GM11168 (cell line): ENCODE measurements around the gene ARL6IP6.

Experiments
- in situ Hi-C: fragments of 300-500 bp; cut with MboI; formaldehyde crosslinking; loops from one replicate; pipeline ENCODE4 v1.12.0; 2022; ENCODE audit warnings: low sequenced_read_pairs; ENCODE audit not compliant: unreplicated experiment

Gene ARL6IP6

DNA sequence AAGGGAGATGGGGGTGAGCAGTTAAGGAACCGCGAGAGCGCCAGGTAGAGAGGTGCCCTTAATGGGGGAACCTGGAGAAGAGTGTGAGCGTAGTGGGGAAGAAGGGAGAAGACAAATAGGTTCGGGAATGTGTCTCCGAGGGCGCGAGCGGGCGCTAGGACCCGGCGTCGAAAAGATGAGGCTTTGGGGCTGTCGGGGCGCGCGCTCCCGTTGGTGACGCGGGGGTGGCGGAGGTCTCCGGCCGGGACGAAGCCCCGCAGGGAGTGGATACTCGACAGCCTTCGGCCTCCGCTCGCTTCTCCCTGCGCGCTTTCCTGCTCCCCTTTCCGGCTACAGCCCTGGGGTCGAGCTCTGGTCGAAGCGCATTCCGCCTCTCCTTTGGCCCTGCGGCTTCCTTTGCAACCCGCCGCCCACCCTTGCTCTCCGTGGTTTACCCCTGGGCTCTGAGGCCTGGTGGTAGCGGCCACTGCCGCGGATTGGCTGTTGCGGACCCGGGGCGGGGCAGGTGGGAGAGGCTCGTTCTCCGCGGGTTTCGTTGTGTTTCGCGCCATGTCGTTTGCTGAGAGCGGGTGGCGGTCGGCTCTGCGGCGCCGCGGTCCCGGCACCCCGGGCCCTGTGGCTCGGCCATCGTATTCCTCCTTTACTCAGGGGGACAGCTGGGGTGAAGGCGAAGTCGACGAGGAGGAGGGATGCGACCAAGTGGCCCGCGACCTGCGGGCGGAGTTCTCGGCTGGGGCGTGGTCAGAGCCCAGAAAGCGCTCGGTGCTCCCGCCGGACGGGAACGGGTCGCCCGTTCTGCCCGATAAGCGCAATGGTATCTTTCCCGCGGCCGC lies at the start of gene ARL6IP6:
Gene ARL6IP6, plus strand, starts transcription at position 545 of the 833 bp plus-strand sequence. Its CDS starts 5 bp downstream, at position 550.
- in situ Hi-C loops = no loop called here

DNA sequence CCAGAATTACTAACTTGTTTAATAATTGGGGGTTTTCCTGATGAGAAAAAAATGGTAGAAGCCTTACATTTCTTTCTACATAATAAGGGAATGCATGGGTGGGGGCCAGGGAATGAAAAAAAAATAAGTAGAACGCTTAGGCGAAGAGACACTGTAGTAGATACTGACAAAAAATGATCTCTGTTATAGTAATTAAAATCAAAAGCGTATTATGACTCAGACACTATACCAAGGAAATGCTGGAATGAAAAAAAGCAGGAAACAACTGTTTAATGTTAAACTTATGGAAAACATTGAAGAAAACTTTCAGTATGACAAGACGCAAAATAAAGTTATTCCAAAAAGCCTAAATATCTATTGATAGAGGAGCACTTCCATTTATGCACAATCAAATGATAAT lies 44.1 kb upstream of the ARL6IP6 start:
- in situ Hi-C loops = no loop called here

DNA sequence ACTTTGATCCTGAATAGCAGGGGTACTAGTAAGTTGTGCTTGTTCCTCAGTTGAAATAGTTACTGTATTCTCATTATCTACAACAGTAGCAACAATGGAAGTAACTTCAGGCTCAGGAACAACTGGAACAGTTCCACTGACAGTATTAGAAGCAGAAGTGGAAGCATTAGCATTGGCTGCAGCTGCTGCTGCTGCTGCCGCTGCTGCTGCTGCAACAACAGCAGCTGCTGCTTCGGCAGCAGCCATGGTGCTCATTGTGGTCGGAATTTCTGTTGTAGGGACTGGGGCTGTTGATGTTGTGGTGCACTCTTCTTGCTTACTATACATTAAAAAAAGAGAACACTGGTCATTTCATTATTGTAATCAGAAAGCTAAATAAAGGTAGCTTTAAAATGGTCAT lies 42.0 kb upstream of the ARL6IP6 start:
- in situ Hi-C loops = no loop called here

DNA sequence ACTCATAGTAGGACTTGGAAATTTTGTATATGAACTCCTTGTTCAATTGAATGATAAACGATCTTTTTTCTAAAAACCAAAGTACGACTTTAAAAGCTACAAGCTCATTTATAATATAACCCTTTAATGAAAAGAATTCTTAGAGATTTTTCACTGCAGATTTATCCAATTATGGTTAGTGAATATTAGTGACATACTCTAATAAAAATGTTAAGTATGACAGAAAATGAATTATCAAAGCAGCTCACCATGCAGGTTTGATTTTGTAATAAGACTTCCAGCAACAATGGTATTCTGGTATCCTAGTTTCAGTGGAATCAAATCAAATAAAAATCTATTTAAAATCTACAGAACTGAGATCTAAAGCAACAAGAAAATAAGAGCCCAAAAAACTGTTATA lies 39.6 kb upstream of the ARL6IP6 start:
- in situ Hi-C loops = no loop called here

DNA sequence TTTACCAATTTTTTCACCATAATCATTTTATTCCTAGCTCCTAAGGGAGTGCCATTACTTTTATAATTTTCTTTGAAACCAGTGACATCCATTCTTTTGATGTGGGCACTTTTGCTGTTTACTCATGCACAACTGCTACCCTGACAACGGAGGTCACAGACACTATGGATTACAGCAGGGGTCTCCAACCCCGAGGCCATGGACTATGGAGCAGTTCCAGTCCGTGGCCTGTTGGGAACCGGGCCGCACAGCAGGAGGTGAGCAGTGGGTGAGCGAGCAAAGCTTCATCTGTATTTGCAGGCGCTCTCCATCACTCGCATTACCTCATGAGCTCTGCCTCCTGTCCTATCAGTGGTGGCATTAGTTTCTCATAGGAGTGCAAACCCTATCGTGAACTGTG lies 35.8 kb upstream of the ARL6IP6 start:
- in situ Hi-C loops = no loop called here

DNA sequence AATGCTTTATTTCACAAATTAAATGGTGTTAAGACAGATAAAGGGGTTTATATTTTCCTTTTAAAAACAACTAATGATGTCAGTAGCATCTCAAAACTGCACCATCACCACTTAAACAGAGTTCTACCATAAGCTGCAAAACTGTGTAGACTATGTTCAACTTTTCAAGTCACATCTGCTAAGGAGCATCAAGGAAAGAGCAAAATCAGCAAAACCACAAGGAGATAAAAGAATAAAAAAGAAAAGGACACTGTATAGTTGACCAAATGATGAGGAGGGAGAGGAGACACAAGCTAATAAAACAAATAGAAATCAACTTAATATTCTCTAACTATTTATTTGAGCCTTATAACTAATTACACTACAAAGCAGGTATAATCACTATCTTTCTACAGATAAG lies 35.0 kb upstream of the ARL6IP6 start:
- in situ Hi-C loops = no loop called here

DNA sequence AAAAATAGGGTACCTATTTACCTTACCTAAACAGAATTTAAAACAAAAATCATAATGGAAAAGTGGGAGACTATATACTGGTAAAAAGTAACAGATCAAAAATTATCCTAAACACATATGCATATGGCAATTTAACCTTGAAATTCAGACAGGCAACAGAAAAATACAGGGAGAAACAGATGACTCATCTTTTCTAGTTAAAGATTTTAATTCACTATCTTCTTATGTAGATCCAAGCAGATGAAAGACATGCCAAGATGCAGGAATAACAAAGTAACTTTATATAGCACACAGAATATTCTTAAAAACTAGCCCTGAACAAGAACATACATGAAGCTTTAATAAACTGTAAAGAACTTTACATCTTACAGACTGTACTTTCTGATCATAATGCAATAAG lies 32.1 kb upstream of the ARL6IP6 start:
- in situ Hi-C loops = no loop called here

DNA sequence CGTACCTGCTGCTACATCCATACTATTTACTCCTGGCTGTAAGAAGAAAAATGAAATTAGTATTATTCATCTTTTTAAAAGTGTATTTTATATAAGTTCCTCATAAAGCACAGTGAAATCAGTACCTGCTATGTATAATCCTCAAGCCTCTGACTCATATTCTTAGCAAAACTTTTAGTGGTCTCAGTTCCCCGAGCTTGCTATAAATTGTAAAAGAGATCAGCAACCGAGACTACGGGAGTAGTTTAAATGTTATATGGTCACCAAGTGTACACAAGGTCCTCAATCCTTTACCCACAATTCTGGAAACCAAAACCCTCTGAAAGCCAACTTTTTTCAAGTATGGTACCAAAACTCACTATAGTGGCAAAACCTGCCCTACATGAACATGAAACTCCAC lies 25.4 kb upstream of the ARL6IP6 start:
- in situ Hi-C loops = no loop called here

DNA sequence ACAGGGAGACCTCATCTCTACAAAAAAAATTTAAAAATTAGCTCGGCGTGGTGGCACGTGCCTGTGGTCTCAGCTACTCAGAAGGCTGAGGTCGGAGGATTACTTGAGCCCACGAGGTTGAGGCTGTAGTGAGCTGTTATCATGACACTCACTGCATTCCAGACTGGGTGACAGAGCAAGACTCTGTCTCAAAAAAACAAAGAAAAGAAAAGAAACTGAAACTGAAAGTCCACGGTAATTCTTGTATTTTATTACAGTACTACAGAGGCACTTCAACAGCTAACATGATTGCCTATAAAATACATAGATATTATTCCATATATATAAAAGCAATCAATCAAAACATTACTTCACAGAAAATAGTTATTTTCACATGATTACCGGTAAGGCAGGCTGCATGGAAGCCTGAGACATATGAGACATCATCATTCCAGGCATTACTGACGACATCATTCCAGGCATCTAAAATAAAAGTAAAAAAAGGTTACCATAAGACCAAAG lies 24.2 kb upstream of the ARL6IP6 start:
- in situ Hi-C loops = no loop called here

DNA sequence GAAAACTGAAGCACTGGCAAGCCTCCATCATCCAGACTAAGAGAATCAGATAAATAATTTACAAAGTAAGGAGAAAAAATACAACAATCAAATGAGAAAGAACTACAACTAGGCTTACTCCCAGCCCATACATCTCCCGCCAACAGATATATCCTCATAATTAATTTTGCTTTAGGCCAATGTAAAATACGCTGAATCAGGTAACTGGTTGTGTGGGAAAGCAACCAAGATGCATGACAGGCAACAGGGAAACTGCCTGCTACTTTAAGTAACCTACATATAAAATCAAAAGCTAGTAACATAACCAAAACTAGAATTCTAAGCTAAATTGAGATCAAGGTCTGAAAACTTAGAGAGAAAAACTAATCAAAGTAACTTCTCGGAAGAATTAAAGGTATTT lies 22.7 kb upstream of the ARL6IP6 start:
- in situ Hi-C loops = no loop called here

DNA sequence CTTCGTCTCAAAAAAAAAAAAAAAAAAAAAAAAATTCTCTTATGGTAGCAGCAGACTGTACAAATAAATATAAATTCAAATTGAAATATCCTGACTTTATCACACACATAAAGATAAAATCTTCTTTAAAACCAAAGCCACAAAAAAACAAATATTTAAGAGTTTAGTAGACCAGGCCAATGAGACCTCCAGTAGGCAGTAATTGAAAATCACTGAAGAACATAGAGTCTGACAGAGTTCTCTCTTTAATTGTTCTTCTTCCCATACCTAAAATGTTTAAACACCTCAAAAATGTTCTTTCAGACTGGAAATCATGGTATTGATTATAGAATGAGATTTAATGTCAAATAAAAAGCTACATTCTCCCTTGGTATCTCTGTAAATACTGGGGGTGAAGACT lies 21.9 kb upstream of the ARL6IP6 start:
- in situ Hi-C loops = no loop called here

DNA sequence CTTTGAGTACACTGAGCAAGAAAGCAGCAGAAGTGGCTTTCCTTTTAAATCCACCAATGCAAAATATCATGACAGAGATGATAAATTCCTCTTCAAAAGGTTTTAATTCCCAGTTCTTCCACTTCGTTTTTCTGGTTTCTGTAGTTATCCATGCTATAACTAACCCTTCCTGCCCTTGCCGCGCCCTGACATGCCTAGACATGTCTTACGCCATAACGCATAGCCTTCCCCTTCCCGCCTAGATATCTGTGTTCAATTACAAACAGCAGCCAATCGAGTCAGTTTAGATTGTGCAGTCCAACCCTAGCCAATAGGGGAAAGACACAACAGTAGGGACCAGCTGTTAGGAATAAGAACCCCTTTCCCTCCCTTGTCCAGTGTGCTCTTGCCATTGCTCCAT lies 17.2 kb upstream of the ARL6IP6 start:
- in situ Hi-C loops = no loop called here

DNA sequence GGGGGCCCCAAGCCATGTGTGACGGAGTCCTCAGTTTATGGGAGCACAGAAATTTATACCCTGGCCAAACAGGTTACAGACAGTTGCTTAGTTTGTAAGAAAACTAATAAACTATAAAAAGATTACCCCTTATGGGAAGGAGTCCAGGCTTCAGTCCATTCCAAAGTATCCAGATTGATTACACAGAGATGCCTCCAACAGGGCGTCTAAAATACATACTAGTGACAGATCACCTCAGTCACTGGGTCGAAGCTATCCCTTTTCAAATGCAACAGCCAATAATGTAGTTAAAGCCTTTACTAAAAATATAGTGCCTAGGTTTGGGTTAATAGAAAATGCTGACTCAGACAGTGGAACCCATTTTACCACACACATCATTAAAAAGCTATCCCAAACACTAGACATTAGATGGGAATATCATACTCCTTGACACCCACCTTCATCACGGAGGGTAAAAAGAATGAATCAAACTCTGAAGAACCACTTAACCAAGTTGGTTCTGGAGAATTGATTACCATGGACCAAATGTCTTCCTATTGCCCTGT lies 11.9 kb upstream of the ARL6IP6 start:
- in situ Hi-C loops = no loop called here

DNA sequence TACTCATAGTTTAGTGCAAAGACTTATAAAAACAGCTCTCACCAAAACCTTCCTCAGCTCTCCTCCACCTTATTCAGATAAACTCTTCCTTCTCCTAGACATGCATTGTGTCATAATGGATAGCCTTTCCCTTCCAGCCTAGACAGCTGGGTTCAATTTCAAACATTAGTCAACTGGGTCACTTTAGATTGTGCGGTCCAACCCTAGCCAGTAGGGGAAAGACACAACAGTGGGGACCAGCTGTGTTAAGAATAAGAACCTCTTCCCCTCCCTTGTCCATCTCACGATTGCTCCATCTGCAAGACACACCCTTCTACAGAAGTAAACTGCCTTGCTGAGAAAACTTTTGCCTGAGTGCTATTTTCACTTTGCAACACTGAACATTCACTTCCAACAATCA lies 9.7 kb upstream of the ARL6IP6 start:
- in situ Hi-C loops = no loop called here

DNA sequence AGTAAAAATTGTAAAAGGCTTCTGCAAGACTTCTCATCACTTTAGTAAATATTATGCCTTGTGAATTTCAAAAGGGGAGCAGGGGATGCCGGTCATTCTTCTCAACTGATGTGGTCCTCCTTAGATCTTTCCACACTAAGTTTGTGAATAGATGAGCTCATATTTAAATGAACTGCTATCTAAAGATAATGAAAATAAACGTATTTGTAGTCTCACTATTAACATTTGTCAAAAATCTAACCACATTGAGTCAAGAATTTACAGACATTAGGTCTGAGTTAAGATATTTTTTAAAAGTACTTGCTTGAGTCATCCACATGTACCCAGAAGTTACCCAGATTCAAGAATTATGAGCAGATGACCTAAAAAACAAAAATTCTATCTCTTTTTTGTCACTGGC lies 7.7 kb upstream of the ARL6IP6 start:
- in situ Hi-C loops = no loop called here

DNA sequence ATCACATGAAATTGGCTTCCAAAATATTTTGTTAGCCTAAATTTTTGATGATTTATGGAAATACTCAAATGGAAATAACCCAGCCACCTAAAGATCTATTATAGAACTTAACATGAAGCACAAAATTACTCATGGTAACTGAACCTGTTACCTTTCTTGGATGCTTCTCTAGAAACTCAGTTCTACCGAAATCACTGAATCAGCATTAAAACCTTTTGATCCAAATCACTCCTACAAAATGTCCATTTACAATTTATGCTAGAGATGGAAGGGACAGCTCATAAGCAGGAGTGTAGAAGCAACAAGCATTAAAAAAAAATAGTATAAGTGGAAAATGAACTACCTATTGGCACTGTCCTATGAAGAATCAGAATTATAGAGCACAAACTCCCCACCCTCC lies 3.3 kb upstream of the ARL6IP6 start:
- in situ Hi-C loops = no loop called here

DNA sequence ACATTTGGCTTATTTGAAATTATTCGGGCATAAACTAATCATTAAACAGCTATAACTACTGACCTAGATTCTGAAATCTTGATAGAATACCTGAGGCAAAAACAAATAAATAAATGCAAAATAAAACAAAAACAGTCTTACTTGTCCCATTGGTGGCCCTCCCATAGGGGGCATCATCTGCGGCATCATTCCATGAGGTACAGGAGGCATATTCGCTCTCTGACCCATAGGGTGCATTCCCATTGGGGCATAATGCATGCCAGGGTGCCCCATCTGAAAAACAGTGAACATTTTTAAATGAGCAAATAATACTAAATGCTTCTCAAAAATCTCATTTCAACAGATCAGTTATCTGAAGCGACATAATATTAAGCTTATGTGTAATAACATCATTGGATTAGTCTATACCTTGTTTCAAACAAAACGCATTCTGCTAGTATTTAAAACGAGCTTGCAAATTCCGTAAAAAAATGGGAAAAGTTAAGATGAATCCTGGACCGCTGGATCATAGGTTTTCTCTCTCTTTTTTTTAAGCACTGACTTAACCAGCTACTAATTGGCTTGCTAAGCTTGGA lies 2.5 kb upstream of the ARL6IP6 start:
- in situ Hi-C loops = no loop called here

DNA sequence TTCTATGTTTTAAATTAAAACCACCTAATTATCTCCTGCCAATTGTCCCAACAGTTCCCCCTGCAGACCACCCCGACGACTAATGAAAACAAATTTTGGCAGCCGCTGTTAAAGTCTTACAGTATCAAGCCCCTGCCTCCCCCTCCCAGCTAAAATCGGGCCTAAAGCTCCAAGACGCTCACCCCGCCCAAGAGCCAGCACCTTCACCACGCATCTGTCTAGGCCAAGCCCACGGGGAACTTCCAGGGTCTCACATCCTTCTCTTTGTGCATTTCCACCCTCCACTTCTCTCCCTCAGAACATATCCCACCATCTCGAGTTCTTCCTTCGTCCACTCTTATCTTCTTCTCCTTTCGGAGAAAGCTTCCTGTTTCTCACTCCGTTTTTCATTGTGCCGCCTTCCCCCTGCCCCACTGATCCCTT lies 1.6 kb upstream of the ARL6IP6 start:
- in situ Hi-C loops = no loop called here

DNA sequence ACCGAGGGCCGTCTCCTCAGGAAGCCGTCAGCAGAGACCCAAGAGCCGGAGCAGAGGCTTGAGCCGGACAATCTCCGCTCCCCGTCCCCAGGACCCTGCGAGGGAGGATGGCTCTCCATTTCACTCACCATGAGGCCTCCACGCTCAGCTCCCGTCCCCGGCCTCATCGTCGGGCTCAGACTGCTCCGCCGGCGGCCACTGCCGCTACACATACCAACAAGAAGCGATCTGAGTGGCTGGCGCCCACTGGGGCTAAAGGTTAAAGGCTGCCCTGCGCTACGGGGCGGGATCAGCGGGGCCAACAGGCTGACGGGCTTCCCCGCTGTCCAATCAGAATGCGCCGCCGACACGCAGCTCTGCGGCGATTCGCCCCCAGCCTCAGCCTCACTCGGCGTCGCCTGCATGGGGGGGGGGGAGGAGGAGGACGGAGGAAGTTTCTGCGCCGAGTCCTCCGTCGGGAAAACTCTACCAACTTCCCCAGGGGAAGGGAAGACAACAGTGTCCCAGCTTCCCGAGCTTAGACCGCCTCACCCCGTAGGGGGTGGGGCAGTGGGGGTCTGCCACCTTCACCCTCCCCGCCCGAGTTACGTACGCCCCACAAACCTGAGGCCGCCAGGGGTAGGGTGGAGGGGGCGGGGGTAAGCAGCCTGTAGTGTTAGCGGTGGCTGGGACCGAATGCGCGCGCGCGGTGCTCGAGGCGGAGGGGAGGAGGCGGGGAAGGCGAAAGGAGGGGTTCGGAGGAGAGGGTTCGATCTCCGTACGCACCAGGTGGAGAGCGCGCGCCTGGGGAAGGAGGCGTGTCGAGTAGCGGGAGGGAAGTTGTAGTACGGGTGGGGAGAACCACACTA lies 968 bp upstream of the ARL6IP6 start, which contains the start of gene PRPF40A:
Gene PRPF40A, minus strand, starts transcription at position 234 of the 848 bp plus-strand sequence. Its CDS starts 22 bp downstream, at position 212.
- in situ Hi-C loops = no loop called here

DNA sequence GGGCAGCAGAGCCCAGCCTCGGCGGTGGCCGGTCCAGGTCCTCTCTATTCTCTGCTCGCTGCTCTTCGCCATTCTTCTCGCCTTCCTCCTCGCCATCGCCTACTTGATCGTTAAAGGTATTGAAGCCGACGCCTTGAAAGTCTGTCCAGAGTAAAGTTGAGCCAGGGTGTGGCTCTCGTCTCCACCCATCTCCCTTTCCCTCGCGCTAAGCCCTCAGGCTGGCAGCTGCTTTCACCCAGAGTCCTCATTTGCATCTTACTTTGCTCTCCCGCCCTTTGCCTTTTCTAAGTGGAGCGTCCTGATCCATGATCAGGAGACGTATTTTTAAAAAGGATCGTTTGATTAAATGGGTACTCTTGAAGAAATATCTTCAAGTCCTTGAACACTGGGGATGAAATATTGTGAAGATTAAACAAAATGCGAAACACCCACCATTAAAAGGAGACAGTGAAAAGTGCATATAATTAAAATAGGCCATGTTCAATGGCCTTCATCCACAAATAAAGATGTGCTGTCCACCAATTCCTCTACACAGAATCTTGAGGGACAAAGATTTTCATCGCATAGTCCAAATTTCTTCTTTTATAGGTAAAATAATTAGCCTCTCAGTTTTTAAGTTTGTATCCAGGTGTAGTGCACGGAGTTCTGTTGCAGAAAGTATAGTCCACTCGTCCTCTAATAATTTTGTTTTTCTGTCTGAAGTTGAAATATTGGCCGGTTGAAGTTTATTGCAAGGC lies 657 bp downstream of the ARL6IP6 start:
- in situ Hi-C loops = no loop called here
